ENCODE measurements around the gene TRMT5. TPM values are rescaled to one million over a fixed set of nuclear protein-coding genes. Genes with fewer than 3 reads are reported as not detected.

The TRMT5 gene
- total RNA-seq, 1 experiment from 2014 or later, result 17.6 TPM

GRCh38 chr14:60977847-60978246, 3.0 kb downstream of the TRMT5 start:
- no peak for DNase-seq (ENCODE audit: low spot score)
- Mint-ChIP-seq H3K4me3 (no peak overlapping the region), H3K27me3 (ENCODE audit: low read depth) (no peaks in the 10 kb centered on the region), H3K9me3 (no peaks in the 10 kb centered on the region), H3K36me3 (peaks cover 28% of the 10 kb centered on the region), H3K27ac (no peak overlapping the region), H3K4me1 (peaks cover 12% of the 10 kb centered on the region)
- TF ChIP-seq FOXP4 (CRISPR knock-in tag; IDR thresholded peaks at IDR 0.05) (no peak), CBFB (CRISPR knock-in tag; IDR thresholded peaks at IDR 0.05; ENCODE audit: low read depth) (no peak), ZBTB43 (CRISPR knock-in tag; IDR thresholded peaks at IDR 0.05) (no peak), NR3C1 (CRISPR knock-in tag; conservative IDR thresholded peaks at IDR 0.05; ENCODE audit: low read depth) (no peak), EMX1 (CRISPR knock-in tag; IDR thresholded peaks at IDR 0.05) (no peak), NR2C2 (CRISPR knock-in tag; IDR thresholded peaks at IDR 0.05) (no peak), ZNF281 (CRISPR knock-in tag; IDR thresholded peaks at IDR 0.05) (no peak), SOX15 (CRISPR knock-in tag; IDR thresholded peaks at IDR 0.05) (no peak), ZBTB21 (CRISPR knock-in tag; IDR thresholded peaks at IDR 0.05; ENCODE audit: borderline replicate concordance) (no peak), ZNF317 (CRISPR knock-in tag; IDR thresholded peaks at IDR 0.05; ENCODE audit: borderline replicate concordance, low read depth) (no peak)
- CTCF ChIA-PET, result no interaction called here
- no peak for ATAC-seq
- POLR2A ChIA-PET, result no interaction called here

GRCh38 chr14:60975551-60975950, 5.3 kb downstream of the TRMT5 start:
- ATAC-seq (no peak), DNase-seq (ENCODE audit: low spot score) (no peak)
- Mint-ChIP-seq H3K4me1 (peaks cover 12% of the 10 kb centered on the region), H3K27ac (peak overlapping the region; percentile 41), H3K27me3 (ENCODE audit: low read depth) (no peaks in the 10 kb centered on the region), H3K36me3 (peaks cover 28% of the 10 kb centered on the region), H3K9me3 (no peaks in the 10 kb centered on the region), H3K4me3 (no peak overlapping the region)
- ChIA-PET CTCF (no interaction called here), POLR2A (interaction anchor here (0.6 kb wide), 1 partner anchor 64 kb away, joined by 5 read pairs; no protein-coding TSS in a partner anchor)
- TF ChIP-seq ZNF671 (CRISPR knock-in tag; IDR thresholded peaks at IDR 0.05) (no peak), IRF1 (CRISPR knock-in tag; IDR thresholded peaks at IDR 0.05) (no peak), FOXP4 (CRISPR knock-in tag; IDR thresholded peaks at IDR 0.05) (no peak), ZNF281 (CRISPR knock-in tag; IDR thresholded peaks at IDR 0.05) (no peak), FOXJ3 (CRISPR knock-in tag; IDR thresholded peaks at IDR 0.05; ENCODE audit: borderline replicate concordance) (no peak), ERG (CRISPR knock-in tag; IDR thresholded peaks at IDR 0.05) (no peak), ZNF263 (CRISPR knock-in tag; IDR thresholded peaks at IDR 0.05; ENCODE audit: low read depth) (no peak), NFYB (CRISPR knock-in tag; conservative IDR thresholded peaks at IDR 0.05; ENCODE audit: low read depth) (no peak), ZSCAN18 (CRISPR knock-in tag; IDR thresholded peaks at IDR 0.05) (no peak), E2F4 (CRISPR knock-in tag; IDR thresholded peaks at IDR 0.05; ENCODE audit: borderline replicate concordance, low read depth) (no peak), NR2C2 (CRISPR knock-in tag; IDR thresholded peaks at IDR 0.05) (no peak)

Measured in WTC11 (cell line).